IPS-20b (cell line): ENCODE measurements around the gene GPC2.
"Not testable (repeated sequence)": the region's sequence is repeated elsewhere in the genome, so short reads cannot be mapped to it uniquely, and the experiment has no call there.

ENCODE experiments used
- H3K27ac ChIP-seq: one replicate; pipeline ENCODE4 v1.5.1; 2013; ENCODE audit warnings: low read length
- H3K27me3 ChIP-seq: 2 replicates; pipeline ENCODE4 v1.6.1; 2013; ENCODE audit warnings: mild to moderate bottlenecking, low read length, inconsistent platforms; ENCODE audit not compliant: insufficient read depth
- H3K36me3 ChIP-seq: 2 replicates; pipeline ENCODE4 v1.6.1; 2013; ENCODE audit warnings: low read depth, mild to moderate bottlenecking, inconsistent platforms, low read length, moderate library complexity; ENCODE audit not compliant: insufficient read depth
- H3K4me1 ChIP-seq: 2 replicates; pipeline ENCODE4 v1.6.1; 2013; ENCODE audit warnings: mild to moderate bottlenecking, control low read depth, inconsistent platforms, low read length, moderate library complexity; ENCODE audit not compliant: insufficient read depth
- H3K4me3 ChIP-seq: 2 replicates; pipeline ENCODE4 v1.5.1; 2013; ENCODE audit warnings: mild to moderate bottlenecking, low read length, inconsistent platforms
- H3K9ac ChIP-seq: 2 replicates; pipeline ENCODE4 v1.6.1; 2013; ENCODE audit warnings: low read depth, mild to moderate bottlenecking, inconsistent platforms, low read length, moderate library complexity
- H3K9me3 ChIP-seq: 2 replicates; pipeline ENCODE4 v1.6.1; 2013; ENCODE audit warnings: mild to moderate bottlenecking, low read depth, low read length, inconsistent platforms; ENCODE audit not compliant: insufficient read depth

Gene GPC2

DNA sequence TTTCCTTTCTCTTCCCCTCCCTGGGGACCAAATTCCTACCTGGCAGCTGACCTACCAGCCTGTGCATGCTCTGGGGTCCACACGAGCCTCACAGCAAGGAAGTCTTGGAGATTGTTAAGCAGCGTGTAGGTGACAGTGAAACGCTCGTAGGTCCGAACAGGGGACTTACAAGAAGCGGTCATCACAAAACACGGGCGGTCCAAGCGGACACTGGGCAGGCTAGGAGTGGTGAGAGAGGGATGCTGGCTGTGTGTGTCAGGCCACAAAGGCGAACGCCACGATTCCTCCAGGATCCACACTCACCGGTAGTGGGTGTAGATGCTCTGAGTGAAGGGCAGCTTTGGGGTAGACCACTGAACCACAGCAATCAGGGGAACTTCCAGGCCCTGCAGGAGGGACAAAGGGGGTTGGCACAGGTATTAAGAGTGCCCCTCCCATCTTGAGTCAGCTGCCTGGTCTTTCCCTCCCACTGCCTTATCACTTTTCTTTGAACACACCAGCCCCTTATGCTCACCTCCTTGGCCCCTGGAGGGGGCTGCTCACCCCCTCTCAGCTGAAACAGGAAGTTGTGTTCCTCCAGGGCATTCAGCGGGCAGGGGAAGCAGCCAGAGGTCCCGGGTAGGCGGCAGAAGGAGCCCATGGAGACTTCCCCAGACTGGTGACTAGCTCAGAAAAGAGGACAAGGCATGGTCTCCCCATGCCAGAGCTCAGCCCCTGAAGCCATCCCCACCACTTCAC, 20.7 kb downstream of the GPC2 start:
- H3K4me3 ChIP-seq: no peak overlapping the region
- H3K27ac ChIP-seq: no peak overlapping the region
- no peaks in the 10 kb centered on the region for H3K9me3 ChIP-seq
- peak overlapping the region; percentile 72; the same call in 1 of the 2 replicates for H3K9ac ChIP-seq
- H3K36me3 ChIP-seq: peaks cover 55% of the 10 kb centered on the region
- no peaks in the 10 kb centered on the region for H3K27me3 ChIP-seq
- H3K4me1 ChIP-seq: 0 out of 2 replicates have a peak, but pooled peaks cover 9% of the 10 kb centered on the region

DNA sequence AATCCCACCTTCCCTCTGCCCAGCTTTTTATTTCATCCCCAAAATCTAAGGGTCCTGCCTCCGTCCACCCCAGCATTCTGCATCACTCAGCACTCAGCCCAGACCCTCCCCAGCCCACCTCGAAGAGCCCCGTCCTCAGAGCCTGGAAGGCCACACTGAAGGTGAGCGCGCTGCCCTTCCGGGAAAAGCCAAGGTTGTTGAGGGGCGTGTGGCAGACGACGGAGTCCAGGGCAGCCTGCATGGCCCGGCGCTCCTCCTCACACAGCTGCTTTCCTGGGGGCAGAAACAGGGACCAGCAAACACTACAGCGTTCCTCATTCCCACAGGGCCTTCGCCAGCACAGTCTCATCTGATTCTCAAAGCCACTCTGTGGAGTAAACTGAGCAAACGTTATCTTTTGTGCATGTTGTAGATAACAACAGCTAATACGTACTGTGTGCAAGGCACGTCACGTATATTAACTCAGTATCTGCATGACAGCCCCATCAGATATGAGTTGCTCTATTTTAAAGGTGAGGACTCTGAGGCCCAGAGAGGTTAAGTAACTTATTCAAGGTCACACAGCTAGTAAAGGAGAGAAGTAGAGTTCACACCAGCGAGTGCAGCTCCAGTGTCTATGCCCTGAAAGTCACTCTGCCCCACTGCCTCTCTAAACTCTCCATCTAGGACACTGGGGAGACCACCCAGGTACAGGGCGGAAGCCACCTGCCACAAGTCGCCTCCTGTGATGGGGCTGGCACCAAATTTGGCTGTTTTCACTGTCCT, 21.4 kb downstream of the GPC2 start:
- H3K27ac ChIP-seq: no peak overlapping the region
- H3K4me1 ChIP-seq: 0 out of 2 replicates have a peak, but pooled peaks cover 9% of the 10 kb centered on the region
- H3K9ac ChIP-seq: no peak overlapping the region
- H3K9me3 ChIP-seq: no peaks in the 10 kb centered on the region
- no peak overlapping the region for H3K4me3 ChIP-seq
- no peaks in the 10 kb centered on the region for H3K27me3 ChIP-seq
- H3K36me3 ChIP-seq: peaks cover 56% of the 10 kb centered on the region

DNA sequence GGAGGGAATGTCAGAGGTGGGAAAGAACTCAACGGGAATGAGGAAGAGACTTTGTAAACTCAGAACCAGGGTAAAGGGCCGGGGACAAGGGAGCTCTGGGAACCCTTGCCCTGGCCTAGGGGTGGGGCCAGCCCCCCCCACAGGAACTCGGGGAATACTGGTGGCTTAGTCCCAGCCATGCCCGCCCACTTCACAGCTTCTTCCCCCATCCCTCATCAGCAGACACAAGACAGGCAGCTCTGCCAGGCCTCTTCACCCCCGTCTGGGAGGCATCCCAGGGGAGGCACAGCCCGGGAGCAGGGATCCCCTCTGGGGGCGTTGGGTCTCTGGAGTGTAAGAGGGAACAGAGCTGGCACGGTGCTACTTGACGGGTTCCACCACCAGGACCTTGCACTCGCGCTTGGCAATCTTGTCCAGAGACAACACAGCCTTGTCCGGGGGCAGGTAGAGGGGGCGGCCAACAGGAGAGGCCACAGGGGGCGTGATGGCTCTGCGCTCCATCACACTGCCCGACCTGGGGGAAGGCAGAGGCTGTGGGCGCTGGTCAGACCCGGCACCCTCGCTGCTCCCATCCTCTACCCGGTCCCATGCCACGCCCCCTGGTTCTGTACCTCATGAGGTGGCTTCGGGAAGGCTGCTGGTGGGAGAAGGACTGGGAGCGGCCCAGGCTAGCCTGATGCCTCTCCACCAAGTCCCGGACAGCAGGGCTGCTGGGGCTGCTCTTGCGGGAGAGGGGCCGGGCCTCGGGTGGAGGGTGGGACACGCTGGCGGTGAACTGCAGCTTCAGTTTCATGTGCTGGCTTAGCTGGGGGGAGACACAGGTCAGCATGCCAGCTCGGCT, 22.3 kb downstream of the GPC2 start:
- Histone ChIP-seq H3K9me3 (no peaks in the 10 kb centered on the region), H3K9ac (no peak overlapping the region), H3K4me3 (no peak overlapping the region), H3K4me1 (peaks cover 14% of the 10 kb centered on the region; the same call in 1 of the 2 replicates), H3K36me3 (peaks cover 62% of the 10 kb centered on the region), H3K27me3 (no peaks in the 10 kb centered on the region), H3K27ac (no peak overlapping the region)

DNA sequence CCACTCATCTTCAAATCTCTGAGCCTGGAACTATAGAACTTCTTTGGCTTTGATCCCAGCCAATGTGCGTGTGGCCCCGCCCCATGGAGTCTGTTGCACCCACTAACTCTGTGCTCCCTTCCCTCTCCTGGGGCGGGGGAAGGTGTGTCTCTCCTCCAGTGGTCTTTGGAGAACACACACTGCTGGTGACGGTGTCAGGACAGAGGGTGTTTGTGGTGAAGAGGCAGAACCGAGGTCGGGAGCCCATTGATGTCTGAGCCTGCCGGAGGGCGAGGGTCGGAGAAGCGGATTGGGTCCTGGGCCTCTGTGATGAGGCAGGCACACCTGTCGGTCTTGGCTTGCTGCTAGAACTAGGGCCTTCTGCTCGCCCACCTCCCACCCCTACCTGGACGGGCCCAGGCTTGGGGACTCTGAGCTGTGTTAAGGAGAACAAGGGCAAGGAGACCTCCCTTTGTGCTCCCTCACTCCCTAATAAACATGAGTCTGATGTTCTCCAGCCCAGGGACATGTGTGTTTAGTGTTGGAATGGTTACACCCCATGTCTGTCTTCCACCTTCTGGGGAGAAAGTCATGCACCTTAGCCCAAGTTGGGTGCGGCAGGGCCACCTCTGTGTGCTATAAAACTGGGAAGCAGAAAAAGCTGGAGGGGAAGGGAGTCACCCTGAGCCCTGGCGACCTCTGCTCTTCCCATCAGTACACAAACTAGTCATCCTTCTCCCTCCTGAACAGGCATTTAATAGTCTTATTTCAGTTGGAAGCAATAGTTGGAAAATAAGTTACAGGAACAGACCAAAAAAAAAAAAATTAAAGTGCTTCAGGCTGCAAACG, 23.3 kb downstream of the GPC2 start:
- peaks cover 62% of the 10 kb centered on the region for H3K36me3 ChIP-seq
- H3K27ac ChIP-seq: no peak overlapping the region
- H3K4me3 ChIP-seq: no peak overlapping the region
- H3K27me3 ChIP-seq: no peaks in the 10 kb centered on the region
- H3K9me3 ChIP-seq: no peaks in the 10 kb centered on the region
- H3K4me1 ChIP-seq: peaks cover 14% of the 10 kb centered on the region; the same call in 1 of the 2 replicates
- no peak overlapping the region for H3K9ac ChIP-seq

DNA sequence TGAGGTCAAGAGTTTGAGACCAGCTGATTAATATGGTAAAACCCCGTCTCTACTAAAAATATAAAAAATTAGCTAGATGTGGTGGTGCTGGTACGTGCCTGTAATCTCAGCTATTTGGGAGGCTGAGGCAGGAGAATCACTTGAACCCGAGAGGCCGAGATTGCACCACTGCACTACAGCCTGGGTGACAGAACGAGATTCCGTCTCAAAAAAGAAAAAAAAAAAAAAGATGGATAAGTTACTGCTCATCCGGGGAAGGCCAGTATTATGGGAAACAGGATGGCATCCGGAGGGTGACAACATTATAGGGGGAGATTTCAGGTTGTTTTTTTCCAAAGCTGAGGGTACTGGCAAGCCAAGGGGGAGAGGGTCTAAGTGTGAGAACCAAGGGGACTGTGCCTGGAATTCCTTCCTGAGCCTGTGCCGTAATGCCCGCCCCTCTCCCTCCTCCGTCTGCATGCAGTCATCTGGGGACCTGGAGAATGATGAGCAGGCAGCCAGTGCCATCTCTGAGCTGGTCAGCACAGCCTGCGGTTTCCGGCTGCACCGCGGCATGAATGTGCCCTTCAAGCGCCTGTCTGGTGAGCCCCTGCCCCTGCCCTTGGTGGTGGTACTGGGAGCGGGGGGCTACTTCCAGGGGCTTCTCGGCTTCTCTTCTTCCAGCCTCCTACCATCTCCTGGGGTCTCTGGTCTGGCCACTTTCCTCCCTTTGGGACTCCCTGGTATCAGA, 24.1 kb downstream of the GPC2 start:
- H3K4me1 ChIP-seq: peaks cover 14% of the 10 kb centered on the region; the same call in 1 of the 2 replicates
- H3K27ac ChIP-seq: no peak overlapping the region
- peaks cover 62% of the 10 kb centered on the region for H3K36me3 ChIP-seq

DNA sequence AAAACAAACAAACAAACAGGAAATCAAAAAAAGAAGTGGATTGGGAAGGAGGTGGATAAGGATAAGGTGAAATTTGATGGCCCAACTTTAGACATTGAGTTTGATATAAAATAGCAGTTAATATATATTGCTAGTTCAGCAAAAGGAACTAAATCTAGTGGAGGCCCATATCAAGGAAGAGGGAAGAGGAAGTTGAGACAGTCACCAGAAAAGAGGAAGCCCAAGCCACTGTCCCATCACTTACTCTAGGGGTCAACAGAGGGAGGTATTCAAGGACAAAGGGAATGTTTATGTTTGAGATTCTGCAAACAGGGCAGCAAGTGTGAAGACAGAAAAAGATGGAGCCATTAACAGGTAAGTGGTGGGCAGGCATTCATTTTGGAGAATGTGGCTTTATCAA, 24.8 kb downstream of the GPC2 start:
- H3K4me3 ChIP-seq: no peak overlapping the region
- no peak overlapping the region for H3K9ac ChIP-seq
- H3K4me1 ChIP-seq: peaks cover 11% of the 10 kb centered on the region; the same call in 1 of the 2 replicates
- H3K27ac ChIP-seq: no peak overlapping the region
- no peaks in the 10 kb centered on the region for H3K27me3 ChIP-seq
- peaks cover 62% of the 10 kb centered on the region for H3K36me3 ChIP-seq
- H3K9me3 ChIP-seq: no peaks in the 10 kb centered on the region

More for the DNA sequence above, 24.1 kb downstream of the GPC2 start:
- Histone ChIP-seq H3K9ac (no peak overlapping the region), H3K27me3 (no peaks in the 10 kb centered on the region), H3K9me3 (no peaks in the 10 kb centered on the region), H3K4me3 (no peak overlapping the region)

DNA sequence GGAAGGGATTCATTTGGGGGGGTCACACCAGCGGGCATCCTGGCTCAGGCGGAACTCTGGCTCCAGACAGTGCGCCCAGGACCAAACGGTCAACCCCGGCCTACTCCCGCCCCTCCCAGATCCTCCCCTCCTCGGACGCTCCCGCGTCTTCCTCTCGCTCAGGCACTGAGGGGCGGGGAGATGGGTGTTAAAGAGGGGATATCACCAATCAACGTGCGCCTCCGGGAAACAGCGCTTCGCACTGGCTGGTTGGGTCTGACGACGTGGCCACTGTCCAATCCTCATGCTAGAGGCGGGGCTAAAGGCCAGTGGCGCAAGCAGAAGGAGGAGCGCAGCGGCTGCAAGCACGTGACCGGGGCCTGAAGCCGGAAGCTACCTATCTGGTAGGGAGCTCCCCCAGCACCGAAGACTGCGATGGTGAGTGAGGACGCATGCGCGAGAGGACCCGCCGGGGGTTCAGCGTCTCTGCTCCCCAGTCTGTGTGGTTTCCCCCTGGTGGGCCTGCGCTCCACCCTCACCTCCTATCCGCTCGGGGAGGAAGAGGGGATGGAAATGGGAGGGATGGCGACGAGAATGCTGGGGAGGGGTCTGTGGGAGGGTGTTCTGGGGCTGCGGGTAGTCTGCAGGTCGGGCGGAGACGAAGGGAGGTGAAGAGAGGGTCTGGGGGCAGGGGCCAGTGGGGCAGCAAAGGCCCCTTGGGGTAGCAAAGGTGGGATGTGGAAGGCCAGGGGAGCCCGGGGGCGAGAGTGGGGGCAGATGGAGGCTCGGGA, 28.4 kb downstream of the GPC2 start, which contains the start of gene LAMTOR4:
Gene LAMTOR4 (plus strand): TSS at position 360 of the 770 bp plus-strand sequence. CDS start 55 bp downstream, at position 415.
- H3K4me1 ChIP-seq: peaks cover 4% of the 10 kb centered on the region; the same call in 1 of the 2 replicates
- H3K9ac ChIP-seq: peak within 1 kb of the TSS; percentile 94
- peak within 1 kb of the TSS; percentile 82 for H3K27ac ChIP-seq
- peaks cover 29% of the 10 kb centered on the region for H3K36me3 ChIP-seq
- H3K4me3 ChIP-seq: peak within 1 kb of the TSS; percentile 96
- no peaks in the 10 kb centered on the region for H3K9me3 ChIP-seq
- no peaks in the 10 kb centered on the region for H3K27me3 ChIP-seq

DNA sequence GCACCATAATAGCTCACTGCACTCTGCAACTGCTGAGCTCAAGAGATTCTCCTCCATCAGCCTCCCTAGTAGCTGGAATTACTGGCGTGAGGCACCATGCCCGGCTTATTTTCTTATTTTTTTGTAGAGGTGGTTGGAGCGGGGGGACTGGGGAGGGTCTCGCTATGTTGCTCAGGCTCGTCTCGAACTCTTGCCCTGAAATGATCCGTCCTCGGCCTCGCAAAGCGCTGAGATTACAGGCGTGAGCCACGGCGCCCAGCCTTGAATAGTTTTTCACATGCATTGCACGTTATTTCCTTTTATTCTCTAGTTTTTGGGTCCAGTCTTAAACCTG, 29.0 kb downstream of the GPC2 start:
- H3K4me3 ChIP-seq: peak overlapping the region; percentile 41; the same call in 1 of the 2 replicates
- peak overlapping the region; percentile 6 for H3K27ac ChIP-seq
- H3K9ac ChIP-seq: peak overlapping the region; percentile 48; the same call in 1 of the 2 replicates
- H3K9me3 ChIP-seq: no peaks in the 10 kb centered on the region
- H3K27me3 ChIP-seq: no peaks in the 10 kb centered on the region
- peaks cover 4% of the 10 kb centered on the region; the same call in 1 of the 2 replicates for H3K4me1 ChIP-seq
- H3K36me3 ChIP-seq: peaks cover 24% of the 10 kb centered on the region

DNA sequence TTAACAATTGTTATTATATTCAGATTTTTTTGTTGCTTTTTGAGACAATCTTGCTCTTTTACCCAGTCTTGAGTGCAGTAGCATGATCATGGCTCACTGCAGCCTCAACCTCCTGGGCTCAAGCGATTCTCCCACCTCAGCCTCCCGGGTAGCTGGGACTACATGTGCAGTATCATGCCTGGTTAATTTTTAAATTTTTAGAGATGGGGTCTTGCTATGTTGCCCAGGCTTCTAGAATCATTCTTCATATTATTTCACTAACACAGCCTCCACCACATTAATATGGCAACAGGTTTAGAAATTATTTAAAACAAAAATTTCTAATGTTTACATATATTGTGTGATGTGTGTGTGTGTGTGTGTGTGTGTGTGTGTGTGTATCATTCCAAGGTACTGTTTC, 29.9 kb downstream of the GPC2 start:
- Histone ChIP-seq H3K27ac (no peak overlapping the region), H3K9ac (no peak overlapping the region), H3K4me1 (peaks cover 4% of the 10 kb centered on the region; the same call in 1 of the 2 replicates), H3K36me3 (peaks cover 15% of the 10 kb centered on the region), H3K27me3 (no peaks in the 10 kb centered on the region), H3K9me3 (no peaks in the 10 kb centered on the region), H3K4me3 (no peak overlapping the region)

DNA sequence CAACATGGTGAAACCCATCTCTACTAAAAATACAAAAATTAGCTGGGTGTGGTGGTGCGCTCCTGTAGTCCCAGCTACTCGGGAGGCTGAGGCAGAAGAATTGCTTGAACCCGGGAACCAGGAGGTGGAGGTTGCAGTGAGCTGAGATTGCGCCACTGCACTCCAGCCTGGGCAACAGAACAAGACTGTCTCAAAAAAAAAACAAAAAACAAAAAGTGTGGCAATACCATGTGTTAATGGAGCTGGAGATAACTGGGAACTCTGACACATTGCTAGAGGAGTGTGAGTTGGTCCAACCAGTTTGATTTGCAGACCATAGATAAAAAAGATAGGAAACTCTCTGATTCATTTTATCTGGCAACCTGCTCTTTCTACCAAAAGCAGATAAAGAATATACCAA, 30.8 kb downstream of the GPC2 start:
- not testable (repeated sequence) for H3K27me3 ChIP-seq, H3K4me3 ChIP-seq, H3K9ac ChIP-seq, H3K9me3 ChIP-seq, H3K36me3 ChIP-seq, H3K4me1 ChIP-seq, H3K27ac ChIP-seq
